ENCODE results near the gene MYO18B. TPM values are rescaled to one million over a fixed set of nuclear protein-coding genes. Genes with fewer than 3 reads are reported as not detected.

MYO18B gene
- total RNA-seq, 6 experiments from 2014 or later = 0.04 to 0.56 (median 0.07) TPM; not detected in 1

GRCh38 chr22:25881210-25881755 lies 139.3 kb downstream of the MYO18B start:
- Histone ChIP-seq H3K36me3 (no peaks in the 10 kb centered on the region), H3K27me3 (peaks cover 0 to 3% of the 10 kb centered on the region in 2 donors), H3K9me3 (no peaks in the 10 kb centered on the region), H3K4me3 (no peak overlapping the region), H3K27ac (no peak overlapping the region), H3K4me1 (no peaks in the 10 kb centered on the region)
- no peak for TF ChIP-seq POLR2A (IDR thresholded peaks at IDR 0.05)
- intact Hi-C loops (cut with DNase I) = no loop called here
- ATAC-seq (no peak), DNase-seq (no peak)
- WGBS (ENCODE audit: insufficient coverage, low coverage, low lambda C conversion rate, missing lambda C conversion rate) = 59% methylated on average over 8 of the region's 8 CpGs

- ATAC-seq (no peak), DNase-seq (no peak)
- 30% methylated on average over 2 of the region's 2 CpGs for WGBS (ENCODE audit: insufficient coverage, low coverage, low lambda C conversion rate, missing lambda C conversion rate)
- Histone ChIP-seq H3K36me3 (no peaks in the 10 kb centered on the region), H3K27ac (no peak overlapping the region), H3K9me3 (no peaks in the 10 kb centered on the region), H3K27me3 (no peaks in the 10 kb centered on the region), H3K4me1 (no peaks in the 10 kb centered on the region), H3K4me3 (no peak overlapping the region)
- intact Hi-C loops (cut with DNase I) = no loop called here
- TF ChIP-seq CTCF (IDR thresholded peaks at IDR 0.05) = no peak
- no peak for TF ChIP-seq POLR2A (IDR thresholded peaks at IDR 0.05)
These were observed 140.4 kb downstream of the MYO18B start for GRCh38 chr22:25882360-25882759.

GRCh38 chr22:25883482-25884033 lies 141.6 kb downstream of the MYO18B start:
- TF ChIP-seq POLR2A (IDR thresholded peaks at IDR 0.05) = no peak
- no peak for TF ChIP-seq CTCF (IDR thresholded peaks at IDR 0.05)
- Histone ChIP-seq H3K4me1 (no peaks in the 10 kb centered on the region), H3K27me3 (no peaks in the 10 kb centered on the region), H3K27ac (no peak overlapping the region), H3K9me3 (no peaks in the 10 kb centered on the region), H3K4me3 (no peak overlapping the region), H3K36me3 (no peaks in the 10 kb centered on the region)
- intact Hi-C loops (cut with DNase I) = no loop called here
- DNase-seq (no peak), ATAC-seq (no peak)
- WGBS (ENCODE audit: insufficient coverage, low coverage, low lambda C conversion rate, missing lambda C conversion rate) = 33% methylated on average over 5 of the region's 5 CpGs

GRCh38 chr22:25884121-25884520 lies 142.1 kb downstream of the MYO18B start:
- intact Hi-C loops (cut with DNase I) = no loop called here
- 75% methylated on average over 2 of the region's 4 CpGs for WGBS (ENCODE audit: insufficient coverage, low coverage, low lambda C conversion rate, missing lambda C conversion rate)
- H3K4me1 ChIP-seq = no peaks in the 10 kb centered on the region
- no peaks in the 10 kb centered on the region for H3K27me3 ChIP-seq
- no peaks in the 10 kb centered on the region for H3K9me3 ChIP-seq
- no peak for TF ChIP-seq POLR2A (IDR thresholded peaks at IDR 0.05)
- TF ChIP-seq CTCF (IDR thresholded peaks at IDR 0.05) = no peak
- no peak for DNase-seq
- no peak for ATAC-seq
- no peak overlapping the region for H3K27ac ChIP-seq
- H3K36me3 ChIP-seq = no peaks in the 10 kb centered on the region
- H3K4me3 ChIP-seq = no peak overlapping the region

DNA sequence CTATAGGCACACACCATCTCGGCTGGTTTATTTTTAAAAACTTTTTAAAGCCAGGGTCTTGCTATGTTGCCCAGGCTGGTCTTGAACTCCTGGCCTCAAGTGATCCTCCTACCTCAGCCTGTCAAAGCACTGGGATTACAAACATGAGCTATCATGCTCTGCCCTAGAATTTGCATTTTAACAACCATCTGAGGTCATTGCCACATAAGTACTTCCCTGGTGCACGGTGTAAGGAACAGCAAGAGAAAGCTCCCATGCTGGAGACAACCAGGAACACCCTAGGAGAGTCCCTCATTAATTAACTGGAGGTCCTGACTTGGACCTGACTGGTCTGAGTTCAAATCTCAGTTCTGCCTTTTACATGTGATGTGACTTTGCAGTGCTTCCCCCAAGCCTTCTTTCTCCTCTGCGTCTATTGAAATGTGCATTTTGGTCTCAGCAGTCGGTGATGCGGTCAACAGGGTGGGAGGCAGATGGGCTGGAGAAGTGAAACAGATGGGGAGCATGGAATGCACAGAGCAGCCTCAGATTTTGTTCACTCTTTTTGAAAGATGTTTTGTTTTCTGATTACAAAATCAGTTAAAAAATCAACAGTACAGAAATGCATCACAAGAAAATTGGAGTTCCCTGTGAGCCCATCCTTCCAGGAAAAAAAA lies 146.5 kb downstream of the MYO18B start:
- TF ChIP-seq POLR2A (IDR thresholded peaks at IDR 0.05) (no peak), CTCF (IDR thresholded peaks at IDR 0.05) (no peak)
- WGBS (ENCODE audit: insufficient coverage, low coverage, low lambda C conversion rate, missing lambda C conversion rate) = 59% methylated on average over 4 of the region's 5 CpGs
- Histone ChIP-seq H3K27me3 (no peaks in the 10 kb centered on the region), H3K36me3 (no peaks in the 10 kb centered on the region), H3K4me3 (no peak overlapping the region), H3K4me1 (no peaks in the 10 kb centered on the region), H3K27ac (no peak overlapping the region), H3K9me3 (no peaks in the 10 kb centered on the region)
- no peak for ATAC-seq
- no peak for DNase-seq
- intact Hi-C loops (cut with DNase I) = no loop called here

Data from right lobe of liver (tissue), 6 donors.